HG03159 (cell line): ENCODE measurements around the gene FRMD8.

Experiments used
- ATAC-seq: cut with Tn5 transposase; IDR thresholded peaks from one replicate; pipeline ENCODE4 v1.9.1; 2021; ENCODE audit warnings: mild to moderate bottlenecking, moderate library complexity; ENCODE audit not compliant: unreplicated experiment

Gene FRMD8

DNA sequence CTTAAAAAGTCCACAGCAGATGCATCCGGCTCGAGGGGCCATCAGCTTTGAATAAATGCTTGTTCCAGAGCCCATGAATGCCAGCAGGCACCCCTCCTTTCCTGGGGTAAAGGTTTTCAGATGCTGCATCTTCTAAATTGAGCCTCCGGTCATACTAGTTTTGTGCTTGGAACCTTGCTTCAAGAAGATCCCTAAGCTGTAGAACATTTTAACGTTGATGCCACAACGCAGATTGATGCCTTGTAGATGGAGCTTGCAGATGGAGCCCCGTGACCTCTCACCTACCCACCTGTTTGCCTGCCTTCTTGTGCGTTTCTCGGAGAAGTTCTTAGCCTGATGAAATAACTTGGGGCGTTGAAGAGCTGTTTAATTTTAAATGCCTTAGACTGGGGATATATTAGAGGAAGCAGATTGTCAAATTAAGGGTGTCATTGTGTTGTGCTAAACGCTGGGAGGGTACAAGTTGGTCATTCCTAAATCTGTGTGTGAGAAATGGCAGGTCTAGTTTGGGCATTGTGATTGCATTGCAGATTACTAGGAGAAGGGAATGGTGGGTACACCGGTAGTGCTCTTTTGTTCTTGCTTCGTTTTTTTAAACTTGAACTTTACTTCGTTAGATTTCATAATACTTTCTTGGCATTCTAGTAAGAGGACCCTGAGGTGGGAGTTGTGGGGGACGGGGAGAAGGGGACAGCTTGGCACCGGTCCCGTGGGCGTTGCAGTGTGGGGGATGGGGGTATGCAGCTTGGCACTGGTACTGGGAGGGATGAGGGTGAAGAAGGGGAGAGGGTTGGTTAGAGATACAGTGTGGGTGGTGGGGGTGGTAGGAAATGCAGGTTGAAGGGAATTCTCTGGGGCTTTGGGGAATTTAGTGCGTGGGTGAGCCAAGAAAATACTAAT is 38.0 kb downstream of the FRMD8 start:
- no peak for ATAC-seq

DNA sequence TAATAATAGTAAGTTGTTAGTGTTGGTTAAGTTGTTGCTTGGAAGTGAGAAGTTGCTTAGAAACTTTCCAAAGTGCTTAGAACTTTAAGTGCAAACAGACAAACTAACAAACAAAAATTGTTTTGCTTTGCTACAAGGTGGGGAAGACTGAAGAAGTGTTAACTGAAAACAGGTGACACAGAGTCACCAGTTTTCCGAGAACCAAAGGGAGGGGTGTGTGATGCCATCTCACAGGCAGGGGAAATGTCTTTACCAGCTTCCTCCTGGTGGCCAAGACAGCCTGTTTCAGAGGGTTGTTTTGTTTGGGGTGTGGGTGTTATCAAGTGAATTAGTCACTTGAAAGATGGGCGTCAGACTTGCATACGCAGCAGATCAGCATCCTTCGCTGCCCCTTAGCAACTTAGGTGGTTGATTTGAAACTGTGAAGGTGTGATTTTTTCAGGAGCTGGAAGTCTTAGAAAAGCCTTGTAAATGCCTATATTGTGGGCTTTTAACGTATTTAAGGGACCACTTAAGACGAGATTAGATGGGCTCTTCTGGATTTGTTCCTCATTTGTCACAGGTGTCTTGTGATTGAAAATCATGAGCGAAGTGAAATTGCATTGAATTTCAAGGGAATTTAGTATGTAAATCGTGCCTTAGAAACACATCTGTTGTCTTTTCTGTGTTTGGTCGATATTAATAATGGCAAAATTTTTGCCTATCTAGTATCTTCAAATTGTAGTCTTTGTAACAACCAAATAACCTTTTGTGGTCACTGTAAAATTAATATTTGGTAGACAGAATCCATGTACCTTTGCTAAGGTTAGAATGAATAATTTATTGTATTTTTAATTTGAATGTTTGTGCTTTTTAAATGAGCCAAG is 38.9 kb downstream of the FRMD8 start:
- no peak for ATAC-seq

DNA sequence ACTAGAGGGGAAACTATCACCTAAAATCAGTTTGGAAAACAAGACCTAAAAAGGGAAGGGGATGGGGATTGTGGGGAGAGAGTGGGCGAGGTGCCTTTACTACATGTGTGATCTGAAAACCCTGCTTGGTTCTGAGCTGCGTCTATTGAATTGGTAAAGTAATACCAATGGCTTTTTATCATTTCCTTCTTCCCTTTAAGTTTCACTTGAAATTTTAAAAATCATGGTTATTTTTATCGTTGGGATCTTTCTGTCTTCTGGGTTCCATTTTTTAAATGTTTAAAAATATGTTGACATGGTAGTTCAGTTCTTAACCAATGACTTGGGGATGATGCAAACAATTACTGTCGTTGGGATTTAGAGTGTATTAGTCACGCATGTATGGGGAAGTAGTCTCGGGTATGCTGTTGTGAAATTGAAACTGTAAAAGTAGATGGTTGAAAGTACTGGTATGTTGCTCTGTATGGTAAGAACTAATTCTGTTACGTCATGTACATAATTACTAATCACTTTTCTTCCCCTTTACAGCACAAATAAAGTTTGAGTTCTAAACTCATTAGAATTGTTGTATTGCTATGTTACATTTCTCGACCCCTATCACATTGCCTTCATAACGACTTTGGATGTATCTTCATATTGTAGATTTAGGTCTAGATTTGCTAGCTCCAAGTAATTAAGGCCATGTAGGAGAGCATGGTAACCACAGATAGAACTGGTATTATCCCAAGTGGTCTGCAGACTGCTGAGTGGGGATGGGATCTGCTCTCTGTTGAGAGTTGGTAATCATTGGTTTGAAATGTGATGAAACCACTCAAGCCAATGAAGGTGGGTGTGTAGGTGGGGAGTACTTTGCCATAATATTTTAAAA is 39.8 kb downstream of the FRMD8 start:
- peak; percentile 26 for ATAC-seq

DNA sequence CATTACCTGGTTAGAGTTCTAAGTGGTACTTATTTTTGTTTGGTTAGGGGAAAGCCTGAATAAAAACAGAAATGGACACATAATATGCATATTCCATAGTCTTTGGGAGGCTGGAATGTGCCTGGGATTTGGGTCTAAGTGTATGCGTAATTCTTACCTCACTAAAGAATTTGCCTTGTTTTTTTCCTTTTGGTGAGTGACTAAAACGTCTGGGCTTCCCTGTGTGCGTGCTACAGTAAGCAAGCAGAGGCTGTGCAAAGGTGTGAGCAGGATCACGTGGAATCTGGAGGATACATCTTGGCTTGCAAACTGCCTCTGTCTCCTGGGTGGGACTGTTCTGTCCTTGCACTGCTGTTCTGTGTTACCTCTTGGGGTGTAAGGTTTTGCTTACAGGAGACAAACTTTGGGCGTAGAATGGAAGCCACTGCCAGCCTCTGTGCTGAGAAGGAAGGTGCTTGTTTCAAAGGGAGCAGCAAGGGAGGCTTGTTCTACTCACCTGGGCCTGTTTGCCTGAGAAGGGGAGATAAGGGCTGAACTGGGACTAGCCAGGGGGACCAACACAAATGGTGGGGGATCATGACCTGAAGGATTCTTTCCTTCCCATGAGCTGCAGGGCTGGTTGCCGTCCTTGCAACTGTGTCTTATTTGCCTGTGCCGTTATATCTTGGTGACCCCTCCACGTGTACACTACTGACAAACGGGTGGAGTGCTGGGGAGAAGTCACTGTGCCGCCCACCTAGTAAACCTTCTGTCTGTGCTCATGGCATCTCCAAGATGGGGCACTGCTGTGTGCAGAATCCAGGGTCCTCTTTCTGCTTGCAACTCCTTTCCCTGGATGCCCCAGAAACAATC is 40.6 kb downstream of the FRMD8 start:
- no peak for ATAC-seq

DNA sequence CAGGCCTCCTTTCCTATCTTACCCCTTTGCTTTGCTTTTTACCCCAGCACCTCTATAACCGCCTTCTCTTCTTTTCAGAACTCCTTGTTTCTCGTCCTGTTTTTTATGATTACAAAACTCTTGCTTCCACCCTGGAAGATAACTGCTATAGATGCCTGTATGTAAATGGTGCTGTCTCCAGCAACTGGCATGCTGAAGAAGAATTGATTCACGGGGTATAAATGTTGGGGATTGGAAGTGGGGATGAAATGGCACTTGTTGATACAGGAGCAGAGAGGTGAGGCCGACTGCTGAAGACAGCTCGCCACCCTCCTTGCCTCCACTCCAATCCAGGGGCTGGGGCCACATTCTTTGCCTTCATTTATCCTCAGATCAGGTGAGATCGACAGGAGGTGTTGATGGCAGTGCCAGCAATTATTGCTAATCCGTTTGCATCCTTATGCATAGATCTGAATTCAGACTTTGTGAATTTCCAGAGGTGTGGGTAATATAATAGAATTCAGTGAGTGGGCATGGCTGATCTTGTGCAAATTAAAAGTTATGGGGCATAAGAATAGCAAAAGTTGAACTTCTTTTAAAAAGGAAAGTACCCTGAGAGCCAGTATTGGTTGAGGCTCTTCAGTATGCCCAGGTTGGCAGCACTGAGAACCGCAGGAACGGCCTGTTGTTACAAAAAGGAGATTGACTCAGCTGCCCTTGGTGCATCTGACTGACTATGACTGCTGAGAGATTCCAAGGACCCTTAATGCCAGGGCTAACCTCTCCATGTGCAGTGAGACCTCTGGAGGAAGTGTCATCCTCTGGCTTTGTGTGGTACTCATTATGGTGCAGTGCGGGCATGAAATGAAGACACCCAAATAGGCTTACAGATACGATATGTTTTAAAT is 41.5 kb downstream of the FRMD8 start:
- no peak for ATAC-seq

DNA sequence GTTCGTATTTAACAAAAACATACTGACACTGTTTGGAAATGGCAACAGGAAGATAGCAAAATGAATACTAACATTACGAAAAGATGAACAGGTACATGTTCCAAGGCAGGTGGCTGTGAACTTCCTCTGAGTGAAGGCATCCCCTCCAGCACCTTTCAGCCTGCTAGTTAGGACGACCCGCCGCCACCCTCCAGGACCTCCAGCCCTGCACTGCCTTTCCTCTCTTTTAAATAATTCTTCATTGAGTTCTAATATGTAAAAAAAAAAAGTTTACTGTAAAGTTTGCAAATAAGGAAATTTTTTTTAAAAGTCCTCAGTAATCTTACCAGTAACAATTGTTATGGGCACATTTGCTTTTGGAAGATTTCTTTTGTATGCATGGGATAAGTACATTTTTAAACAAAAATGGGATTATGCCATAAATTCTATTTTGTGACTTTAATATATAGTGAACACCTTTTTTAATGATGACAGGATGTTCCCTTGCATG is 42.2 kb downstream of the FRMD8 start:
- ATAC-seq, result no peak

DNA sequence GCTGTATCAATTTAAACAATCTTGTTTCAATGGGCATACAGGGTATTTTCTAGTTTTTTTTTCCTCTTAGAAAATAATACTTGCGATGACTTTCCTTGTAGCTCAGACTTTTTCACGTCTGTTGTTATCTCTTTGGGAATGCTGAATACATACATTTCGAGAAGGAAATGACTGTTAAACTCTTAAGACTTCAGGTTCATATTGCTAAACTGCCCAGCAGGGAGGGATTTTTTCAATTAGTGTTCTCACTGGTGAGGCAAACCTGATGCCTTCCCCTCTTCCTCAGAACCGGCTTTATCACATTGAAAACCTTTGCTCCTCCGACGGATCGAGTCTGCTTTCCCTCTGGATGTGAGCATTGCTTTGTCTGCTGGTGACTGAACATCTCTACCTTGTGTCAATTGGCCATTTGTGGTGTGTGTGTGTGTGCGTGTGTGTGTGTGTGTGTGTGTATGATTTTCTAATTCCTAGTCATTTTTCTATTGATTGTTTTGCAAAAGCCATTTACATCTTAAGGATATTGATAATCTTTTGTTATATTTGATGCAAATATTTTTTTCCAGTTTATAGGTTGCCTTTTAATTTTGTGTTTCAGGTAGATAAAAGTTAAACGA is 42.7 kb downstream of the FRMD8 start:
- no peak for ATAC-seq

DNA sequence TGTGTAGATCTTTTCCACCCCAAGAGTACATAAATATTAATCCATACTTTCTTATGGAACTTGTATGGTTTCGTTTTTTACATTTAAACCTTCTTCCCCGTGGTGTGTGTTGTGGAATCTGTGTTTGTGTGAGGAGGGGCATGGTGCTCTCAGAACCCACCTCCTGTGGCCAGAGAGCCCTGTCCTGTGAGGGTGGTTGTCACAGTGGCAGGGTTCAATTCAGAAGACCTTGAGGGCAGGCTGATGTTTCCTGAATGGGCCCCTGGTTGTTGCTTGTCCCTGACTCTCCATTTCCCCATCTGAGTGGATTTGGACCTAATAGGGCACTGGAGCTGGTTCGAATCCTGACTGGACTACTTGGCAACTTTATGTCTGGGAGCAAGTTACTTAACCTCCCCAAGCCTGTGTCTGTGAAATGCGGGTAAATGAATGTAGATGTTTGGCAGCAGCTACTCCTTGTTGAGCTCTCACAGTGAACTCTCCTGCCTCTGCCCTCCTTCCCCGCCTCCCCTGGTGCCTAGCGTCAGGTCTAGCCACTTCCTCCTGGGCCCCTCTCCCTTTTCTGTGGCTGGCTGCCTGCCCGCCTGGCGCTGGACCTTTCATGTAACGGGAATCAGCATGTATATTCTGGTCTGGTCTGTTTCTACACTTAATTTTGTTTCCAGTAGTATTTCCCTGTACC is 43.4 kb downstream of the FRMD8 start:
- ATAC-seq, result no peak

DNA sequence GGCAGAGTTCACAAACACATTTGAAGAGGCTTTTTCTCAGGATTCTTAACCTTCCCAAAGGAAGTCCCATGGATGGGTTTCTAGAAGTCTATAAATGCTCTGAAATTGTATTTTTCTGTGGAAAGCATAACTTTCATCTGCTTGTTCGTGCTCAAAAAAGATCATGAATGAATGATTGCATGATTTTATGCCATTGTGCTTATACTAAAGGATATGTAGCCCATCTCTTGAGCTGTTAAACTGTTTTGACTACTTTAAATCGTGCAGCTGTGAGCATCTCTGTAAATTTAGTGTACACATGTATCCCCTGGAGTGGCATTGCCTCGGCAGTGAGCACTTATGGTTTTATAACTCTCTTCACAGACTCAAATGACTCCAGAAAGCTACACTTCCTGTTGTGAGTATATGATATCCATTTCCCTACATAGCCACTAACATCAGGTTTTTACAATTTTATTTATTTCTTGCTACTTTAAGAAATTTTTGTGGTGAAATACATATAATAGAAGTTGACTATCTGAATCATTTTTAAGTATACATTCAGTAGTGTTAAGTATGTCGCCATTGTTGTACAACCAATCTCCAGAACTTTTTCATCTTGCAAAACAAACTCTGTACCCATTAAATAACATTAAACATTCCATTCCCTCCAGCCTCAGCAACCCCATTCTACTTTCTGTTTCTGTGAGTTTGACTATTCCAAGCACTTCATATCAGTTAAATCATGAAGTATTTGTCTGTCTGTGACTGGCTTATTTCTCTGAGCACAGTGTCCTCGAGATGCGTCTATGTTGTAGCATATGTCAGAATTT is 44.2 kb downstream of the FRMD8 start:
- no peak for ATAC-seq

DNA sequence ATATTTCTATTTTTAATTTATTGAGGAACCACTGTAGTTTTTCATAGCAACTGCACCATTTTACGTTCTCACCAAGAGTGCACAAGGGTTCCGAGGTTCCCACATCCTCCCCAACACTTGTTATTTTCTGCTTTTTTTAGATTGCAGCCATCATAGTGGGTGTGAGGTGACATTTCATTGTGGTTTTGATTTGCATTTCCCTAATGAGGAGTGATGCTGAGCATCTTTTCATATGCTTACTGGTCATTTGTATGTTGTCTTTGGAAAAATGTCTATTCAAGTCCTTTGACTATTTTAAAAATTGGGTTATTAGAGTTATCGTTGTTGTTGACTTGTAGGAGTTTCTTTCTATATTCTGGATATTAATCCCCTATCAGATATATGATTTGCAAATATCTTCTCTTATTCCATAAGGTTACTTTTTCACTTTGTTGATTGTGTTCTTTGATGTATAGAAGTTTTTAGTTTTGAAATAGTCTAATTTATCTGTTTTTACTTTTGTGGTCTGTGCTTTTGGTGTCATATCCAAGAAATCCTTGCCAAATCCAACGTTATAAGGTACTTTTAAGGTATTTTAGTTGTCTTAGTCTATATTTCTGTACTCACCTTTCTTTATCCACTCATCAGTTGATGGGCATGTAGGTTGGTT is 45.1 kb downstream of the FRMD8 start:
- no peak for ATAC-seq

DNA sequence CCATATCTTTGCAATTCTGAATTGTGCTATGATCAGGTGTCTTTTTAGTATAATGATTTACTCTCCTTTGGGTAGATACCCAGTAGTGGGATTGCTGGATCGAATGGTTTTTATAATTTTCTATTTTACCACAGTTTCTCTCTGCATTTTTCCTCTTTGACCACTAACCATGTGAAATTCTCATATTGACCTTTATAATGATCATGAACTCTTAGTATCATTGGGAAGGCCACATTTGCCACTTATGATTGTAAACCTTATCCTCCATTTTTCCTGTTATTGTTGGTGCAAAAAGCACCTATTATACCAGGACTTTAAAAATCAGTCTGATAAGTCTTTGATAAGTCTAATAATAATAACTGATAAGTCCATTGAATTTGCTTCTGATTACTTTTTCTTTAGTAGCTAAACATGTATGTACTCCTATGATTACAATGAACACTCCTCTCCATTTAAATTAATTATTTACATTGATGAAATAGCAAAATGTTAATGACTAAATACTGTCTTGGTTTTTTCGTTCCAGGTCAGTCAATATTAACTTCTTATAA is 45.7 kb downstream of the FRMD8 start:
- ATAC-seq, result no peak

DNA sequence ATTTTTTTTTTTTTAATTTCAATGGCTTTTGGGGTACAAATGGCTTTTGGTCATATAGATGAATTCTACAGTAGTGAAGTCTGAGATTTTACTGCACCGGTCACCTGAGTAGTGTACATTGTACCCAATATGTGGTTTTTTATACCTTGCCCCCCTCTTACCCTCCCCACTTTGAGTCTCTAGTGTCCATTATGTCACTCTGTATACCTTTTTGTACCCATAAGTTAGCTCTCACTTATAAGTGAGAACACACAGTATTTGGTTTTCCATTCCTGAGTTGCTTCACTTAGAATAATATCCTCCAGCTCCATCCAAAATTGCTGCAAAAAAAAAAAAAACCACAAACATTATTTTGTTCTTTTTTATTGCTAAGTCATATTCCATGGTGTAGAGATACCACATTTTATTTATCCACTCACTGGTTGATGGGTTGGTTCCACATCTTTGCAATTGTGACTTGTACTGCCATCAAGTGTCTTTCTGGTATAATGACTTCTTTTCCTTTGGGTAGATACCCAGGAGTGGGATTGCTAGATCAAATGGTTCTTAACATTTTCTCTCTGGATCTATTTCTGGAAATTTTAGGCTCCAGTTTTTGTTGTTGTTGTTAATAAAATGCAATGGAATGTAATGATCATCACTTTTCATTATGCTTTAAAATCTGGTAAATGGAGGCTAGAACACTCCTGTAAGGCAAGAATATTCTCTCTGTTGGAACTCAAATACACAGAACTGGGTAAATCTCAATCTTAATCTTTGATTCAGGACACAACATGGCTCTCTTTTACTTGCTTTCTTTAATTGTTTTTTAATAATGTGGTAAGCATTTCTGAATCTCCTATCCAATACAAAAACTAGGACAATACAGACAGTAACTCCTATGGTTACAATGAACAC is 46.5 kb downstream of the FRMD8 start:
- no peak for ATAC-seq

DNA sequence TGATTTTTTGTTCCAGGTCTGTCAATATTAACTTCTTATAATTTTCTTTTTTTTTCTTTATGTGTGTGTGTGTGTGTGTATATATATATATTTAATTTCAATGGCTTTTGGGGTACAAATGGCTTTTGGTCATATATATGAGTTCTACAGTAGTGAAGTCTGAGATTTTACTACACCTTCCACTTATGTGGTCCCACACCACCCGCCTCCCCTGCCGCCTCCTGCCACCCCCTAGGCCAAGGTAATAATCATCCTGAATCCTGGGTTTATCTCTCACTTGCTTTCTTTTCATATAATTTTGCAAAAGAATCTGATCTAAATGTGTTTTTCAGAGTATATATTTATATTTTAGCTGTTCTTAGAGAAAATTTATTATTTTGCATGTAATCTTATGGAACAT is 47.2 kb downstream of the FRMD8 start:
- no peak for ATAC-seq

DNA sequence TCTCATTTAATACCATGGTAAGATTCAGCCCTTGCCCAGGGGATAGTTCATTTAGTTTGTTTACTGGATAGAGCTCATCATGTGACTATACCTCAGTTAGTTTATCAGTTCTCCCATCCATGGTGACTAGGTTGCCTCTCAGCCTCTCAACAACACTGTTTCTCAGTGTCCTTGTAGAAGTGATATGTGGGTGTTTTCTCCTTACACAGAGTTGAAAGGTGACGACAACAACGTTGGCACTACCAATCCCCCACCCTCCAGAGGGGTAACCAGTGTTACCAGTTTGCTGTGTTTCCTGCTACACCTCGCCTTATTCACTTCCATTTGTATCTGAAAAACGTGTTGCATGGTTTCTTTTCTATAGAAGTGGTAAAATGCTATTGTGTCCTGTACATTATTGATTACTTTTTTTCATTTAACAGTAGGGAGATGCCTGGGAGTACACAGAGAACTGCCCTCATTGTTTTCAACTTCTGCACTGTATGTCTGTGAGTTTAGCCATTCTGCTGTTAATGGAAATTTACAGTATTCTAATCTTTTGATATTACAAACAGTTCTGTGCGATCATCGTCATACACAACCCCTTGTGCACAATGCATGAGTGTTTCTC is 47.7 kb downstream of the FRMD8 start:
- no peak for ATAC-seq
